ENCODE data around the gene MRPL39.
A peak's percentile ranks its signal among the peaks of the same experiment; 100 is the strongest.
"Not testable (repeated sequence)": the region's sequence is repeated elsewhere in the genome, so short reads cannot be mapped to it uniquely, and the experiment has no call there.

MRPL39 gene

DNA sequence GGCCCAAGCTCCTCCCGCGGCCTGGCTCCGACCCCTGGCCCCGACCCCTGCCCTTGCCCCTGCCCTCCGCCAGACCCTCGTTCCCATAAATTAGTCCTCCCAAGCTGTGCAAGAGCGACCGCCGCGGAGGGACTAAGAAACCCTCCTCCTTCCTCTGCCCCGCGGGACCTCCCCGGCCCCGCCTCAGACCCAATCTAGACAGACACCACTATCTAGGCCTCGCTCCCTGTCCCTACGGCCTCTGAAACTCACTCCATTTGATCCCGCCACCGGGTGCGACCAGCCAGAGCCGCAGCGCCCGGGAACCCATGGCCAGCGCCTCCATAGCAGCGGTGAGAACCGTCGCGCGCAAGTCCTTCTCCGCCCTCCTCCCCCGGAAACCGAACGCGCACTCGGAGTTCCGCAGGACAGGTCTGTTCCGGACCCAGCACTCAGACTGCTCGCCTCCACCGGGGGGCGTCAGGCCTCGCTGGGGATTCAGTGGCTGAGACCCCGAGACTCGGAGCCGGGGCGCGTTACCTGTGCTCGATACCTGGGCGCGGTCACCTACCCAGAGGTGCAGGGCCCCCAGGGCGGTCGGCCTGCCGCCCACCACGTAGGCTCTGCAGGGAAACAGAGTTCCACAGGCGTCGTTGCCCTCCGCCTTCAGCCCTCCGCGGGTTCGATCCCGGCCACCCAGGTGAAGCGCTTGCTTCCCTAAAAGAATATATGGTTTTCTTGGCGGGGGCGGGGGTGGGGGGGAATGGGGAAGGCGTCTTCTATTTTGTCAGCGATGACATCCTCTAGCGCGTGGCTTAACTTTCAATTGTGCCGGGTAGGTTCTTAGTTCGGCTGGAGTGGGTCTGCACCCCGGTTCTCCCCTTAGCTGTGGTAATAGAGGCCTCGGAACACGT, at the start of gene MRPL39:
Gene MRPL39 (minus strand): TSS at position 331 of the 893 bp plus-strand sequence. CDS start 6 bp downstream, at position 325.
- peak; percentile 35 for DNase-seq

DNA sequence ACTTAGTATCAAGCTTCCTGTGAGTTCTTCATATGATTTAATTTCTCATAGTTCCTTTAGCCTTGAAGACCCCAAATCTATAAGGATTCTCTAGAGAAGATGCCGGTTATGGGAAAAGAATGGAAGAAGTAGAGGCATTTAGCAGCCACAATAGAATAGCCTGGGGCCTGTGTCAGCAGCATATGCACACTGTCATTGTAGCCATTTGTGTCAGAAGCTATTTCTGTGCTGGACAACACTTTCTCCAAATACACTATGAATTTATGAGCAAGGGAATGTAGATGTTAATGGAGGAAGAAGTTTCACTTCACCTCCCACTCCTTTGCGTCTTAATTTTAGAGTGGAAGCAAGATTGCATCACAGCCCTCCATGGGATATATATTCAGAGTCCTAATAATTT, 49.1 kb upstream of the MRPL39 start:
- no peak for DNase-seq

DNA sequence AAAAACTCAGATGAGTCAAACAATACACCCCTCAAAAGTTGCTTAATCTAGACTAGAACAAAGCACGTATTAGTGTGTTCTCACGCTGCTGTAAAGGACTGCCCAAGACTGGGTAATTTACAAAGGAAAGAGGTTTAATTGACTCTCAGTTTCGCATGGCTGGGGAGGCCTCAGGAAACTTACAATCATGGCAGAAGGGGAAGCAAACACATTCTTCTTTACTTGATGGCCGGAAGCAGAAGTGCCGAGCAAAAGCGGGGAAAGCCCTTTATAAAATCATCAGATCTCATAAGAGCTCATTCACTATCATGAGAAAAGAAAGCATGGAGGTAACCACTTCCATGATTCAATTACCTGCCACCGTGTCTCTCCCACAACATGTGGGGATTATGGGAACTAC, 41.9 kb upstream of the MRPL39 start:
- DNase-seq, result no peak

DNA sequence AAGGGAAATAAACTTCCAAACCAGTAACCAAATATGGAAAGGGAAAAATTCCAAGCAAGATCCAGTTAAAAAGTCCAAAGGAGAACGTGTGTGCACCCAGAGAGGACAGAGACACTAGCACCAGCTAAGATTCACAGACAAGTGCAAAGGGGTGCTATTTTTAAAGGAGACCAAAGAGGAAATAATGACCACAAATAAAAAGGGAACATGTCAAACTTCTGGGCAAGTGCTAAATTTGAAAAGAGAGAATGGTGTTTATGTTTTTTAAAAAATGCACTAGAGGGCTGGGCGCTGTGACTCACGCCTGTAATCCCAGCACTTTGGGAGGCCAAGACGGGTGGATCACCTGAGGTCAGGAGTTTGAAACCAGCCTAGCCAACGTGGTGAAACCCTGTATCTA, 40.4 kb upstream of the MRPL39 start:
- no peak for DNase-seq

DNA sequence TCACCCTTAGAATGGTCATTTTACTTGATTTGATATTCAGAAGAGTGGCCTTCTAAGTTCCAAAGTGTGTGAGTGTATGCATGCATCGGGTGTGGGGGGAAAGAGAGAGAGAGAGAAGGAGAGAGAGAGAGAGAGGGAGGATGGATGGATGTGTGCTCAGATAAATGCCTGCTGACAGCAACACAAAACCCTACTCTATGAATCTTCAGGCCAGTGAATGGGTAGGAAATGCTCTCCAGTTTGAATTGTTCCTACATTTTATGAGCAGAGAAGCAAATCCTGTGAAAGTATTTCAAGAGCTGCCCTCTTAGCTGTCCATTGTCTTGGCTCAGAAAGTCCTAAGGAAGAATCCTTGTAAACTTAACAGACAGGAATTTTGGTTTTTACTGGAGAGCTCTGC, 39.2 kb upstream of the MRPL39 start:
- DNase-seq, result no peak

DNA sequence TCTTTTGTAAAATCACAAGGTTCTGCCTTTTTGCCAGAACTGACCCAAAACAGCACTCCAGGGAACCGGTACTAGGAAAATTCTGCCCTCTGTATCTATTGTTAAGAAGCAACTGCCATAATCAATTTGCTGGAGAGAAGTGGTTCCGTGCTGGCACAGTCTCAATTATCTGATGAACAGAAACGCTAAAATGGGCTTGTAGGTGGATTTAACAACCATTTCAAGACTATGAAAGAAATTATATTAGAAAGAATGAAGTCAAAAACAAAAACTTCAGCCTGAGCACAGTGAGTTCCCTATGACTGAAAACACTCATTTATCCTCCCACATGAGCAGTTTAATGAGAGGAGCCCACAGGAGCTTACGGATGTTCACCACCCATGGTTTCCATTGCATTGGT, 36.2 kb upstream of the MRPL39 start:
- no peak for DNase-seq

DNA sequence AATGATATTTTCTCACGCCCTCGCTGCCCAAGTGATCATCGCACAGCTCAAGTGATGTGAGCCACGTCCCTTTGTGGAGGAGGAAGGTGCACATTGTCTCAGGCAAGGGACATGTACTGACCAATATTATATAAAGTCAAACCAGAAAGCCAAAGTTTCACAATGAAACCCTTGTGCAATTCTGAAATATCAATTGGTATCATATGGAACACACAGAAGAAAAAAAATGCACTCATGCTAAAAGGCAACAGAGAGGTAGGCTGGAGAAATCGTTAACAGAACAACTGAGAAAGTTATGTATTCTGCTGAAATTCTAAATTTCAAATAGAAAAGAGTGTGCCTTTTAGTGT, 33.6 kb upstream of the MRPL39 start:
- DNase-seq, result no peak

DNA sequence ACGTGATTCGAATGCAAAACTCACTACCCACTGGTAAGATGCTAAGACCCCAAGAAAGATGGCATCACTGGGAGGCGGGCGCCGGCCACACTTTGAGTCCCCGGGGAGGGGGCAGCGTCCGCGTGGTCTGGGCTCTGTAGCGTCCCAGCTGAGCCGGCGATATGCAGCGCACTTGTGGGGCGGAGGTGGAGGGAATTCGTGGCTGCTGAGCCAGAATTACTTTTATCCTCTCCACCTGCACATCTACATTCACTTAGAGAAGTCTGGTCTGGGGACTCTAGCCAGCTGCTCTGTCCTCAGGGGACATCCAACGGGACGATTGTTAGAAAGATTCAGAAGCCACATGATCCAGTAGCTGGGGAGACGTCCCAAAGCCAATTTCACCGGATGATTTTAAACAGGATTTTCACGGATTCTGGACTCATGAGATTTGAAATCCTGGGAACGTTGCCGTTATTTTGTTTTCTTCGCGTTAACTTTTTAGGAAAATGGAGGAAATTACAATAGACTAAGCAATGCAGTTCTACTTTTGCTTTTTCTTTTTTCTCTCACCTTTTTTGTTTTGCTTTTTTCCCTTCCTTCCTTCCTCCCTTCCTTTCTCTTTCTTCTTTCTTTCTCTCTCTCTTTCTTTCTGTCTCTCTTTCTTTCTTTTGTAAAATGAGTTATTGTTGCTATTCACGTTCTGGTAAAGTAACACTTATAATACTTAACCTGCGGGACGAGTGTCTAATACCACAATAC, 33.1 kb upstream of the MRPL39 start:
- peak; percentile 62 for DNase-seq

DNA sequence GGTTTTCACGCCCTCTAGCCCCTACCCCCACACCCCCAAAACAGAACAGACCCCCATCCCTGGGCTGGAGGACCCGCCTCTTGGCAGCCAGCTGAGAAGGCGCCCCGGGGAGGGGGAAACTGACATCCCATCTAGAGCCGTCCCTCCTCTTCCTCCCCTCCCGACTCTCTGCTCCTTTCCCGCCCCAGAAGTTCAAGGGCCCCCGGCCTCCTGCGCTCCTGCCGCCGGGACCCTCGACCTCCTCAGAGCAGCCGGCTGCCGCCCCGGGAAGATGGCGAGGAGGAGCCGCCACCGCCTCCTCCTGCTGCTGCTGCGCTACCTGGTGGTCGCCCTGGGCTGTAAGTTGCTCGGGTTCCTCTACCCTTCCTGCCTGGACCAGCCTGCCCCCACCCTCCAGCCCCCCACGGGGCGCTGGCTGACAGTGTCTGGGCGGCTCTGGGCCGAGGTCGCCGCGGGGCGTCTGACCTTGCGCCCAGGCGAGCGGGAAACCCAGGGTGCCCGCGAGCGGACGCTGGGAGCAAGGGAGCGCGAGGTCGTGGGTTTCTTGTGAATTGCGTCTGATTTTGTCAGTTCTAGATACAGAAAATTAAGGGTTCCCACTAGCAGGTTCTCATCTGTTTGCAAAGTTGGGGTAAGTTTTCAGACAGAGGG, 32.4 kb upstream of the MRPL39 start:
- no peak for DNase-seq

DNA sequence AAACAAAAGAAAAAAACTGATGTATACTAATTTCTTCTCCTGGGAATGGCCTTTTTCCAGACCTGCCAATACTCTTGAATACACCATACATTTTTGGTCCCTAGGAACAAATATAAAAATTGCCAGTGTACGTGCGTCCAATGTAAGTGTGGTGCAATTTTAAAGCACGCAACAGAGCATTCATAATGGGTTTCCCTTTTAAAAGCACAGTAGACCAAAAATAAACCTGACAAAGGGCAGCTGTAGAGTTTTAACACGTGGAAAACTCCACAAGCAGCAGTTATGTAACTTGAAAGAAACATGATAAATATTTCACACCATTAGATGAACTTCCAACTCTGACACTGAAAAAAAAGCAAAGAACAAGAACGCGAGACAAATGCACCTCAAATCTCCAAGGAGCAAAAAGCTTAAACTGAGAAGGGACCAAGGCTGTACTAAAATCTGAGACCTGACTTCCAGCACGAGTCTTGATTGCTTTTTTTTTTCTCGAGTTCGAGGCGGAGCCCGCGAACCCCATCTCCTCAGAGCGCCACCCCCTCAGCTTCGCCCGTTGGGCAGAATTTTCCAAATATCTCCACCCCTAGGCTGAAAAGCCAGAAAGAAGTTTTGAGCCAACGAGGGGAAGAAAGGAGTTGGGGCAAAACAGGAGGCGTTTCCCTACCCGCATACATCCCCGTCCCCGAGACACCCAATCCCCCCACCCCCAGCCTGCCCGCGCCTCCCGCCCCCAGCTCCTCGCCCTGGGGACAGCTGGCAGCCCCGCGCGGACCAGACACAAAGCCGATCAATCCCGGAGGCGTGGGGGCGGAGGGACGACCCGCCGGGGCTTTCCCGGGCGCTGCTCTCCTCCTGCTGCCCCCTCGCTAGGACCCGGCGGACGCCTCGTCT, 31.6 kb upstream of the MRPL39 start, which contains the start of gene JAM2:
Gene JAM2 (plus strand): TSS at position 599 of the 891 bp plus-strand sequence. CDS start 564 bp downstream, outside the sequence.
- DNase-seq, result no peak

DNA sequence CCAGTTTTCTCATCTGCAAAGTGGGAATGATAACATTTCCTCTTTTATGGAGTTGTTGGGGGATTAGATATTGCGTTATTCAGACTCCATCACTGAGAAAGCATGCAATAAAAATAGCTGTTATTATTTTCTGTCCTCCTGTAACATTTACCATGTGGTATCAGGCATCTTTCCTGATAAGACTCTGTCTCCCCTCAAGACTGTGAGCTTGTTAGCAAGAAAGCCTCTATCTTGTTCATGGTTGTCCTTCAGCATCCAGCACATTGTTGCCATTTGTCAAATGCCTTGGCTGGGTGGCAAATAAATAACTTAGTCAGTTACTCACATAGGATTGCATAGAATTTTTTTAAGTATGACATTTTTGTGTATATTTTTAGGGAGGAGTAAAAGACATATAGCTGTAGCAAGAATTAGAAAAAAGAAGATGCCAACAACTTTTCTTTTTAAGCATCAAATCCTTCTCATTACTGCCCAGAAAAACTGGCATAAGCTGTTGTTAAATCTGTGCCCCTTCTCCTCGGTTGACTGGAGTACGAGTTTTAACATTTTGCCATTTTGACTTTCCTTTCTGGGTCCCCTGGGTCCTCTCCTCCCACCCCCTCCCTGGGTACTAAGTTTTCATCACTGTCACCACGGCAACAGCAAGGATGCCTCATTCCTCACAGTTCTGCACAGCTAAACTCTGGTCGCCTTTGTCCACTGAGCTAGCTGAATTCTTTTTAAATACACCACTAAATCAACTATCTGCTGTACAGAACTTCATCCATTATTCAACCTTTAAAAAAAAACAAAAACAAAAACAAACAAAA, 30.8 kb upstream of the MRPL39 start:
- no peak for DNase-seq

DNA sequence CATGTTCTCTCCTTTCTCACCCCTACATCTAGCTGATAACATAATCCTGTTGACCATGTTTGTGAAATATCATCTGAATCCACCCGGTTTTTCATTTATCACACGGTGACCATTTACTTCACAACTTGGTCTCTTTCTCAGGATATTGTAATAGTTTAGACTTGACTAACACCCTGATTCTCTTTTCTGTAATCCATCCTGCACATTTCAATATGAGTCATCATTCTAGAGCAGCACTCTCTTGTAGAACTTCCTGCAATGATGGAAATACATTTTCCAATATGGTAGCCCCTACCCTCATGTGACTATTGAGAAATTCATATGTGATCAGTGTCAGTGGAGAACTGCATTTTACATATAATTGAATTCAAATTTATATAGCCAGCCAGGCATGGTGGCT, 29.4 kb upstream of the MRPL39 start:
- no peak for DNase-seq

DNA sequence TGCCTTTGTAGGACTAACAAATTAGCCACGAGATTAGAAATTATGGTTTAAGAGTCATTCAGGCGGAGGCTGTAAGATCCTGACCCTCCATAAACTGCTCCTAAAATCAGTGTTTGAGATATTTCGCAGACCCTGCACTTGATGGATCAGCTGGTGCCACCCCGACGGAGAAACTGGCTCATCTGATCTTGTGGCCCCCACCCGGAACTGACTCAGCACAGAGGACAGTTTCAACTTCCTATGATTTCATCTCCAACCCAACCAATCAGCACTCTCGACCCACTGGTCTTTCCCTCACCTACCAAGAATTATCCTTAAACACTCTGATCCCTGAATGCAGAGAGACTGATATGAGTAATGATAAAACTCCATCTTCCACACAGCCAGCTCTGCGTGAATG, 28.0 kb upstream of the MRPL39 start:
- DNase-seq, result no peak

DNA sequence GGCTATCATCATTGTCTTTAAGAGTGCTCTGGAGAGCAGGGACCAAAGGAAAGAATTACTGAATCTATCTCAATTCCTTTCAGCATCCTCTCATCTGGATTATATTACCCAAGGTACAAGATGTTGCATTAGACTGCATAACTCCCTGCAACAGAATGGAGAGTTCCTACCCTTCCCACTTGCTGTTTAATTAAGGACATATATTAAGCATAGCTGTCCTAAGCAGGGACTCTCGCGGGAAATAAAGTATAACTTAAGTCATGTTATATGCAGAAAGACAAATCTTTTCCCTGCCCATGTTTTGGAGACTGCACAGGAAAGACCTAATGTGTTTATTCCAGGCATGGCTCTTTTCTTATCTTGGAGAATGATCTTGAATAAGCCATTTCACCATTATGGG, 25.0 kb upstream of the MRPL39 start:
- DNase-seq, result no peak

DNA sequence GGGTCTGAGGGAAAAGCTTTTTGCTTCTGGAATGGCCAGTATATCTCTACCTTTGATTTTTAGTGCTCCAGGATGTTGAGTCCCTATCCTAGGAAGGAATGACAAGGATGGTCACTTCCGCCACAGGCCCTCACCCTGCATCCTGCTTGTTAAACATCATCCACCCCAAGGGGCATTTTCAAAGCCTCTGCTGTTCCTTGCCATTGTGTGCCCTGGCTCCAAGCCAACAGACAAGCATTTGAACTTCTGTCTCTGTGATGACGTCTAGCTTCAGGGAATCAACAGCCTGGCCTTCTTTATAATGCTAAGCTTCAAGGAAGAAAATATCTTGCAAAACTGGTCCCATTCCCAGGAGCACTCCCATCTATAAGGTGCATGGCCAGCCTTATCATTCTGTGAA, 19.5 kb upstream of the MRPL39 start:
- DNase-seq, result no peak

DNA sequence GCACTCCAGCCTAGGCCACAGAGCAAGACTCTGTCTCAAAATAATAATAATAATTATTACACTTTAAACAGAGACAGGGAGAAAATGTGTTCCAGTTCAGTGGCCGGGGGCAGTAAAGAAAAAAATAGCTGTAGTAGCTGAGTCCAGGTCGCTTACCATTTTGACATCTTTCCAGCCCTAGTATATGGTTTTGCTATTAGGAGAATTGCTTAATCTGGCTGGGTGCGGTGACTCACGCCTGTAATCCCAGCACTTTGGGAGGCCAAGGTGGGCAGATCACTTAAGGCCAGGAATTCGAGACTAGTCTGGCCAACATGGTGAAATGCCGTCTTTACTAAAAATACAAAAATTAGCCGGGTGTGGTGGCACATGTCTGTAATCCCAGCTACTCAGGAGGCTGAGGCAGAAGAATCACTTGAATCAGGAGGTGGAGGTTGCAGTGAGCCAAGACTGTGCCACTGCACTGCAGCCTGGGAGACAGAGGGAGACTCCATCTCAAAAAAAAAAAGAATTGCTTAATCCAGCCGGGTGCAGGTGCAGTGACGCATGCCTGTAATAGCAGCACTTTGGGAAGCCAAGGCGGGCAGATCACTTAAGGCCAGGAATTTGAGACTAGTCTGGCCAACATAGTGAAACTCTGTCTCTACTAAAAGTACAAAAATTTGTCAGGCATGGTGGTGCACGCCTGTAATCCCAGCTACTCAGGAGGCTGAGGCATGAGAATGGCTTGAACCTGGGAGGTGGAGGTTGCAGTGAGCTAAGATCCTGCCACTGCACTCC, 18.7 kb upstream of the MRPL39 start:
- not testable (repeated sequence) for DNase-seq

DNA sequence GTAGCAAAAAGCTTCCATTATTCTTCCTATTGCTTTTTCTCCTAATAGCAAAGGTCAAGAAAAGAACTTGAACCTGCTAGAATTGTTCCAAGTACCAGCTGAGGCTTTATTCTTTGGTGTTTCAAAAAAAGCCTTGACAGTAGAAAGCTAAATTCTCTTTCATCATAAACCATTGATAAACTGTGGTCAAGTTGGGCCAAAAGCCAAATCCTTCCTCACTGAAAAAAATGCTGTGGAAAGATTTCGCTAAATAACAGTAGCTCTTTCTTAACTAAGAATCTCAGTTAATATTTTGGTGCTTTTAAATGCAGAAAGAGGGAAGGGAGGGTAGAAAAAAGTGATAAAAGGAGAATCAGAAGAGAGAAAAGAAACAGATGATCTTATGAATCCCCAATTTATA, 17.8 kb upstream of the MRPL39 start:
- no peak for DNase-seq

DNA sequence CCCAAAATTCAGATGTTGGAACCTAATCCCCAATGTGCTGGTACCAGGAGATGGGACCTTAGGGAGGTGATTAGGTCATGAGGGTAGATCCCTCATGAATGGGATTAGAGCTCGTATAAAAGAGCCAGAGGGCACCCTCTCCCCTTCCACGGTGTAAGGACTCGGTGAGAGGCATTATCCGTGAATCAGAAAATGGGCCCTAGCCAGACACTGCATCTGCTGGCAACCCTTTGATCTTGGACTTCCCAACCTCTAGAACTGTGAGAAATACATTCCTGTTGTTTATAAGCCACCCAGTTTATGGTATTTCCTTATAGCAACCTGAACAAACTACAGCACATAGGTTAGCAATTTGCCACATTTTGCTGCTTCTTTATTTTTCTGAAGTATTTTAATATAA, 17.2 kb upstream of the MRPL39 start:
- DNase-seq, result no peak

DNA sequence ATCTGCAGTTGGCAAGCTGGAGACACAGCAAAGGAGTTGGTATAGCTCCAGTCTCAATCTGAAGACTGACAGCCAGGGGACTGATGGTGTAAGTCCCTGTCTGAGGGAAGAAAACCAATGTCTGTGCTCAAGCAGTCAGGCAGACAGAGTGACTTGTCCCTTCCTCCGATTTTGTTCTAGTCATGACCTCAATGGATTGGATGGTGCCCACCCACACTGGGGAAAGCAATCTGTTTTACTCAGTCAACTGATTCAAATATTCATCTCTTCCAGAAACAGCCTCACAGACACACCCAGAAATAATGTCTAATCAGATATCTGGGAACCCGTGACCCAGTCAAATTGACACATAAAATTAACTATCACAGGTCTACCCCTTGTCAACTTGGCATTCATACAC, 11.9 kb upstream of the MRPL39 start:
- no peak for DNase-seq

DNA sequence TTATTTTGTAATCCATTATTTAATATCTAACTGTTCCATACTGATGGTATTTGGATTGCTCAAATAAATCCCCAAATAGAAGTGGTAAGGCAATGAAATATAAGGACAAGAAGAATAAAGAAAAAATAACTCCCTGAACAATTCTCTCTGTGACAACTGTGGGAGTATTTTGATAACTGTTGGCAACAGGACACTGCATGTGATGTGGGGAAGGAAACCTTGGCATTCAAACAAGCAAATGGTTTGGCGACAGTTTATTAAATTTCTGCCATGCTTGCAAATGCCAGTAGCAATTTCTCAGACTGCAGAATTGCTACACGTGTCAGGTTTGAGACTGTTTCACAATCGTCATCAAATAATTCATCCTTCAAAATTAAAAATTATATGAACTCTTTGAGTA, 8.6 kb upstream of the MRPL39 start:
- no peak for DNase-seq

DNA sequence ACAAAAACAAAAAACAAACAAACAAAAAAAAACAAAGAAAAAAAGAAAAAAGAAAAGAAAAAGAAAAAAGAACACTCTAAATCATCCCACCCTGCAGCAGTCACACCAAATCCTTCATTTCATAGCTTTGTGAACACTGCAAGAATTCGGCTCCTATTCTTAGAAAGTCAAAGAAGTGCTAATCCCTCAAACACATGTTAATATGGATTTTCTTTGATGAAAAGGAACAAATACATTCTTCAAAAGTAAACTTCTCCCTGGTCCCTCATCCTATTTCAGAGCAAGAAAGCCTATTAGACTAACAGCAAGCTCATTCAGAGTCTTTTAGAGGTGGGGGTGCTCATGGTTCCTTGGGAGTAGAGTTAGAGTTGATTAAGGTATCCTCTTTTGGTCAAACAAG, 7.2 kb upstream of the MRPL39 start:
- DNase-seq, result no peak

Measured in NCI-H524 treated with DMSO at 0.1 percent for 48 hours (cell line).